ENCODE results near the gene BAIAP2. TPM values are rescaled to one million over a fixed set of nuclear protein-coding genes. Genes with fewer than 3 reads are reported as not detected.

Gene BAIAP2
- total RNA-seq, 2 donors from 2014 or later, result 14.7 to 22.7 TPM

DNA sequence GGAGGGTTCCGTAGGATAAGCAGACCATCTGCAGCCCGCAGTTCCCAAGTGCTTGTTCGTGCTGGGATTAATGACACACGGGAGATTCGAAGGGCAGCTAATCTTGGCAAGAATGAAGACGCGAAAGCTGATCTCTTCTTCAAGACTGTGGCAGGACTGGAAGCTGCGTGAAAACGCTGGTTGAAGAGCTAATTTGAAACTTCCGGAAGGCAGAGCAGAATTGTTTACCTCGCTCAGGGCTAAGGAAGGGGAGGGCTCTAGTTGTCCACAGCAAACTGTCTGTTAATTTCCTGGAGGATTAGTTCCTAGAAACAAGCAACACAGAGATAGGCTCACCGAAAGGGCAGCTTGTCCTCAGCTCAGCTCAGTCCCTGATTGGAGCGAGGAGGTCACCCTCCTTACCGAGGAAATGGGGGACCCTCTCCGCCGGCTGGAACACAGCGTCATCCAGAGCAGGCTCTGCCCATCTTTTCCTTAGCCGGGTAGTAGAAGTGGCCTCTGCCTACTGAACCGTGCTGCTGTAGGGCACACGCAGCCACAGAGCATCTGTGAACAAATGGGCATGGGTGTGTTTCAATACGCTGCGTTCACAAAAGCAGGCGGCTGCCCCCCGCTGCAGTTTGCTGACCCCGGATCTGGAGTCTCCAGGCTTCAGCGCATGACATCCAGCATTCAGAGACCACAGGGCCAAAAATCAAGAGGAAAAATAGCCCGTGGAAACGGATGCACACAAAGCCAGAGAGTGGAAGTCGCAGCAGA, 16.7 kb upstream of the BAIAP2 start:
- Histone ChIP-seq H3K4me3 (peak overlapping the region; percentile 11), H3K27me3 (no peaks in the 10 kb centered on the region), H3K9ac (ENCODE audit: low read depth in 2 of 2, low read length in 2 of 2) (peak overlapping the region; percentile 58 to 80), H3K27ac (peak overlapping the region; percentile 82), H3K9me3 (no peaks in the 10 kb centered on the region), H3K36me3 (no peaks in the 10 kb centered on the region), H3K4me1 (peaks cover 20% of the 10 kb centered on the region)
- DNase-seq, result peak; percentile 69
- intact Hi-C loops (cut with DNase I), result no loop called here
- TF ChIP-seq CTCF (IDR thresholded peaks at IDR 0.05), result no peak

DNA sequence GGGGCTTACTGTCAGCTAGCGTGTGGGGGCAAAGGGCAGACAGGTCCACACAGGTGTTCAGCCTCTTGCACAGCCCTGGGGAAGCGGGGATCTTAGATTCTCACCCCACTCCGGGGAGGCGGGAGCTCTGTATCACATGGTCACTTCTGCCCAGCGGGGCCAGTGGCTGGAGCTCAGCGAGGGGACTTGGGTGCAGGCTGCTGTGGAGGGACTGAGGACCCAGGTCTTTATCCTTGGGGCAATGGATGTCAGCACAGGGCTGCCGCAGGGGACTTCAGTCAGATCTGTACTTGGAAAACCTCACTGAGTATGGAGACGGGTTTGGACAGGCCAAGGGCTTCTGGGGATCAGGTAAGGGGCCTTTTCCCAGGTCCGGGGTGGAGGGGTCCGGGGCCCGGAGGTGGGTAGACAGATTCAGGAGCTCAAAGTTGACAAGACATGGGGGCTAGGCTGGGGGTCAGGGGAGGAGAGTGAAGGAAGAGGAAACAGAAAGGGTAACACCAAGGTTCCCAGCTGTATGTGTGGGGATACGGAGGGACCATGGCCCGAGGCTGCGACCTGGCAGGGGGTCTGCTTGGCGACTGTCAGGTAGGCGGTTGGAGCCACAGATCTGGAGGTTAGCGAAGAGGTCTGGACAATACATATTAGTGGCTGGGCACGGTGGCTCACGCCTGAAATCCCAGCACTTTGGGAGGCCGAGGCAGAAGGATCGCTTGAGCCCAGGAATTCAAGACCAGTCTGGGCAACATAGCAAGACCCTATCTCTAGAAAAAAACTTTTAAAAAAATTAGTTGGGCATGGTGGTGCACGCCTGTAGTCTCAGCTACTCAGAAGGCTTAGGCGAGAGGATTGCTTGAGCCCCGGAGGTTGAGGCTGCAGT, 15.1 kb upstream of the BAIAP2 start:
- intact Hi-C loops (cut with DNase I), result no loop called here

DNA sequence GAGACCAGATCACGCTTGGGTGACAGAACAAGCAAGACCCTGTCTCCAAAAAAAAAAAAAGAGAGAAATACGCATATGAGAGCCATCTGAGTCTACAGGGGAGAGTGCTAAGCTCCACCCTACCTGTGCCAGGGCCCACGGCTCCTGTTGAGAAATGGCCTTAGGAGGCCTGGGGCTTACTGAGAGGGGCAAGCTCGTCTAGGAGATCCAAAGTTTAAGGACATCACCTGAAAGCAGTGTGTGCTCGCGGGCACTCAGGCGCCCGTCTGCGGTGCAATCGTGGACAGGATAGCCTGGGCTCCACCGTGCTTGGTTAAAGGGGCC, 14.5 kb upstream of the BAIAP2 start:
- Histone ChIP-seq H3K4me1 (peaks cover 28% of the 10 kb centered on the region), H3K36me3 (no peaks in the 10 kb centered on the region), H3K9ac (ENCODE audit: low read depth in 2 of 2, low read length in 2 of 2) (peak overlapping the region; percentile 7 to 71), H3K27ac (peak overlapping the region; percentile 47), H3K27me3 (no peaks in the 10 kb centered on the region), H3K9me3 (no peaks in the 10 kb centered on the region), H3K4me3 (no peak overlapping the region)
- no peak for DNase-seq
- intact Hi-C loops (cut with DNase I), result no loop called here
- TF ChIP-seq CTCF (IDR thresholded peaks at IDR 0.05), result no peak

More for the DNA sequence above, 15.1 kb upstream of the BAIAP2 start:
- Histone ChIP-seq H3K4me1 (peaks cover 28% of the 10 kb centered on the region), H3K36me3 (no peaks in the 10 kb centered on the region), H3K9ac (ENCODE audit: low read depth in 2 of 2, low read length in 2 of 2) (peak overlapping the region in 1 of 2 donors; percentile 71), H3K9me3 (no peaks in the 10 kb centered on the region), H3K27ac (no peak overlapping the region), H3K4me3 (no peak overlapping the region), H3K27me3 (no peaks in the 10 kb centered on the region)
- no peak for DNase-seq
- no peak for TF ChIP-seq CTCF (IDR thresholded peaks at IDR 0.05)

DNA sequence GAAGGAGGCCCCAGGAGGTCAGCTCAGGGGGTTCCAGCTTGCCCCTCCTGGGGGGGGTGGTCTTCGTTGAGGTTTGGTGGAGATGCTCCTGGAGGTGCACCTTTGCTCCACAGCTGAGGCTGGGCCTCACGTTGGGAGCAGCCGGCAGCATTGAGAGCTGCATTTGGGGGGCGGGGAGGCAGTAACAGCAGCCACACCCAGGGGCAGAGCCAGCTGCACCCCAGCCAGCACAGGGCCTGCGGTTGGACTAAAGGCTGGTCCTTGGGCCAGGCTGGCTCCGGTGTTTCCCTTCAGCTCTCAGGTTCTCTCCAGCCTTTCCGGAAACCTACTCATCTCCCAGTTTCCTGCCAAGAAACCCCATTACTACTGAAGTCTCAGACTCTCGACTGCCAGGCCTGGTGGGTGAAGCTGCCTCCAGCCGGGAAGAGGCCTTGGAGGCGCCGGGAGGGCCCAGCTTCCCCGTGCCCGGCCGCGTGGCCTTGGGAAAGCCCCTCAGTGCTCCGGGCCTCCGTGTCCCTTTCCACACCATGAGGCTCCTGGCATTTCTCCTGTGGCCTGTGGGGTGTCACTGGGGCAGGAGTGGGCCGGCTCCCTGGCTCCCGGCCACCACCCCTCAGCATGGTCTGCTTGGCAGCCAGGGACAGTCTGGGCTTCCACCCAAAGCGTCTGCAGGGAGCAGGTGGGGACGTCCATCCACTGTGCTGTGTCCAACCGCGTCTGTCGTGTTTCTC, 14.0 kb upstream of the BAIAP2 start:
- intact Hi-C loops (cut with DNase I), result no loop called here
- Histone ChIP-seq H3K4me1 (peaks cover 28% of the 10 kb centered on the region), H3K4me3 (no peak overlapping the region)

More for the DNA sequence above, 14.0 kb upstream of the BAIAP2 start:
- Histone ChIP-seq H3K27me3 (no peaks in the 10 kb centered on the region), H3K36me3 (no peaks in the 10 kb centered on the region), H3K9me3 (no peaks in the 10 kb centered on the region), H3K9ac (ENCODE audit: low read depth in 2 of 2, low read length in 2 of 2) (peak overlapping the region; percentile 7 to 71), H3K27ac (peak overlapping the region; percentile 47)
- DNase-seq, result peak; percentile 83
- no peak for TF ChIP-seq CTCF (IDR thresholded peaks at IDR 0.05)
